NOMO-1 (cell line): ENCODE measurements around the gene RASEF.

Source experiments
- DNase-seq, 2 experiments: peaks; one replicate each; lab custom pipeline; 2025; ENCODE audit not compliant: unreplicated experiment in 2 of 2; lab: John Stamatoyannopoulos, UW

RASEF gene

GRCh38 chr9:83015897-83016296 is 47.0 kb downstream of the RASEF start:
- no peak for DNase-seq

GRCh38 chr9:83013867-83014605 is 48.9 kb downstream of the RASEF start:
- no peak for DNase-seq

DNA sequence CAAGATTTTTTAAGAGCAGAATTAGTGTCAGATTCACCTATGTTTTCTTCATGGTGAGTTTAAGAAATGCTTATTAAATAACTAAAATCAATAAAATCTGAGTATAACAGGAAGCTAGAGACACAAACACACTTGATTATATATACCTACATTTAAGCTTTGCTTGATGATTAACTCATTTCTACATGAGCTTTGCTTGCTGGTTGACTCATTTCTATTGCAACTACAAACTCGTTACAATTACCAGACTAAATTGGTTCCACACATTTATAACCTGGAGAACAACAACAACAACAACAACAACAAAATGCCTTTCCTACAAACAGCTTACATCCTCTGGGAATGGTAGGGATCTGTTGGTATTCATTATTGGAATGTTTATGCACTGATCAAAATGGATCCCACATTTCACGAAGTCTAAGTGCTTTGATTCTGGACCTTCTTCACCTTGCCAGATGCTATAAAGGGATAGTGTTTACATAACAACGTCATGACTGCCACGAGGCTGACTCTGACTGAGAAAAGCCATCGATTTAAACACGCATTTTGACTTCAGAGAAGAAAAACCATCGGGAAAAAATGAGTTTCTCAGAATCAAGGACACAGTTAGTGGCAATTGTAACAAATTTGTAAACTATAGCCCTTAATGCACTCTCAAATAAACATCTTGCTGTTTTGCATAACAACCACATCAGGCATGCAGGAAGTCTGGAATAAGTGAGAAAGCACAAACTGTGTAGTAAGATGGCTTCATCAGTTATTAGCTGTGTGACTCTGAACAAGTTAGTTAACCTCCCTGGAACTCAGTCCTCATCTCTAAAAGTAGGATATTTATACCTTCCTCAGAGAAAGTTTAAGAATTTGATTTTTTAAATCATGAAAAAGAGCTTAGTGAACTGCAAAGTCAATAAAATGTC is 49.8 kb downstream of the RASEF start:
- DNase-seq, result no peak

DNA sequence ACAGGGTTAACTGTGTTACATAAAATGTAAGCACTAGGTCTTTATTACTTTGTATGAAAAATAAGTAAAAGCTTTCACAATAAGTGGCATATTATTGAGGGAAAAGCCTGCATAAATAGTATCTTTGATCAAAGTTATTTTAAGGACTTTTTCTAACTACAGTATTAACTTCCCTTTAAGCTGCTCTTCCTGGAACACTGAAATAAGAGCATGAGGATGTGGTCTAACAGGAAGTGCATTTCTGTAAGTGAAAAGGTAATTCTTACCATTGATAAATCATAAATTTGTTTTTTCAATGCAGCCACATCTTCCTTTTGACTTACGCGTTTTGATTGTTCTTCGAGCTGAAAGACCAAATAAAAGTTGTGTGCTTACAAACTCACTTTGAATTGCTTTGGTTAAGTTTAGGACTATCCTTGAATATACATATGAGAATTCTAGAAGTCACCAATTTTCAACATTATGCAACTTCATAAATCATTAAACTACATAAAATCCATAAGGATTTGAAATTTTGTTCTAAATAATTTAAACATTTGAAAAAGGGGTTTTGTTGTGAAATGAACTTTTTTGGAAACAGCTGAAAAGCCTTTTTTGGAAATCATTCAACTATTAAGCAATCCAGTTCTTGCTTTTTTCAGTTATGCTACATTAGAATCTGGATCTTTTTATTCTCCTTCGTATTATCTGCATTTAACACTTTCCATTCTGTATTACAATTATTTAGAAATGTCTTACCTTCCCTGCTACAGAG is 50.6 kb downstream of the RASEF start:
- DNase-seq, result no peak

DNA sequence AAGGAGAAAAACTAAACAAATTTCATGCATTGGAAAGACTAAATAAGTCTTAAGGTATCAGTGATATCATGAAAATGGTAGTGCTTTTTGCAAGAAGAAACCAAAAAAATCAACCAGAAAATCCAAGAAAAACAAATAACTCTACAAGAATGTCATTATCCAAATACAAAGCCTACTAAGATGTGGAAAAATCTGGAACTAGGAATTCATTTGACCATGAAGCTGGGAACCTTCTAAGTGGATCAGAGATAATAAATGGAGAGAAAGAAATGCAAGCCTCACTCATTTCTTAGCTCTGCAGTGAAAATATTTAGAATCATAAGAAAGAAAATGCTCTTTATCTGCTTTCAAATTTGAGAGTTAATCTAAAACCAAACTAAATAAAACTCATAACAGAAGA is 51.3 kb downstream of the RASEF start:
- DNase-seq, result no peak

- DNase-seq, result no peak
Measured at GRCh38 chr9:83007521-83008300, 55.2 kb downstream of the RASEF start.

- DNase-seq, result peak in 1 of 2 experiments; percentile 22
Measured at GRCh38 chr9:83006378-83006777, 56.6 kb downstream of the RASEF start.

GRCh38 chr9:83005963-83006362 is 57.0 kb downstream of the RASEF start:
- no peak for DNase-seq

DNA sequence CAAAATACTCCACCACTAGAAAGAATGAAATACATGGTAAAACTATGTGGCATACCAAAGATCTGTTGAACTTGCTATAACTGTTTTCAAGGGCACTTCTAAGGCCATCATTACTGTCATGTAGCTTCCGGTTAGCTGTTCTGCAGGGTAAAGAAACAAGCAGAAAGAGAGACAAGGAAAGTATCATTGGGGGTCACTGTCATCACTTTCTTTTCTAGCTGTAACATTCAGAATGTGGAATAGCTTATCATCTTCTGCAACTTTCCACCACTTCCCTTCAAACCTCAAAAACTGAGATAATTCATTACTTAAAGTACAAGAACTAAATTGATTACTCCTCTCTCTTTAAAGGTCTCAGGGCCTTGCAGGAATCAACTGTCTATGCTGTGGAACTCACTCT is 57.6 kb downstream of the RASEF start:
- DNase-seq, result no peak

DNA sequence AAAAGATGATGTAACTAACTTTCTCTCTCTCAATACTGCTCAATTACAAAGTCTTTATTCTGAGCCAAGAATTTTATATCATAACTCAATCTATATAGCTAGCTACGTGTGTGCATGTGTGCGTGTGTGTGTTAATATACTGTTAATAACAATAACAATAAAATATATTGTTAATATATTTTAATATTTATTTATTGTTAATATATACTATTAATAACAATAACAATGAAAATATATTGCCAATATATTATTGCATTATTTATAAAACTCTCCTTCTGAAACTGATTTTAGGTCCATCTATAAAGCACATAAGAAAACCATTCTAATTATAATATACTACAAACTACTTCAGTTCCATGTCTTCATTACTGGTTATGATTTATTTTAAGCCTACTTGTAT is 60.6 kb downstream of the RASEF start:
- no peak for DNase-seq

DNA sequence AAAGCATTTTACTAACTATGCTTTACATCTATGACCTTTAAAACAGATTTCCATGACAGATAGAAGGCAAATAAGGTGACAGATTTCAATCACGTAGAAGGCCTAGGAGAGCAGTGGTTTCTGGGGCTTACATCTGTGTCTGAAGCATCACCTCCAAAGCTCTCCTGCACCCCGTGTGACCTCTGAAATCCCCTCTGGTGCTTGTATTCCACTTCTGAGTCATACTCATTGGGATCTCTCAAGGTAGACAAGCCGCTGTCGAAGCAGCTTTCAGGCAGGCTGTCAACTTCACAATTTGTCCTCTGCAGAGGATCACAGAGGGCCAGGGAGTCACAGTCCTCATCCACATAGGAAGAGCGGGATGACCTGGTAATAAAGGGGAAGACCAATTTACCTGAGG is 62.2 kb downstream of the RASEF start:
- DNase-seq, result no peak

DNA sequence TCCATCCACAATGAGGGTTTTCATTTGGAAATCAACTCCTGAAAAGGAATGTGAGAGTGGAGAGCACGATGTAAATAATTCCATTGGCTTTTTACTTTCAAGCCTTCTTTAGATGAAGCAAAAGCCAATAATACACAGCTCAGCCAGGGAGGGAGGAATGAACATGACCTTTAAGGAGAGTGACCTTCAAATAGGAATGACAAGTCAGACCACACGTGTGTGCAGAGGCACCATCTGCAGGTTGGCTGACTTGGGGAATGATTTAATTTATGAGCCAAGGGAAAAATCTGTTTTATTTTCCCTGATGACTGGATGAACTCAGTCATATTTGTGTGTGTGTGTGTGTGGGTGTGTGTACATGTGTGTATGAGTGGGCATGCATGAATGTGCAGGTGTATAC is 64.5 kb downstream of the RASEF start:
- no peak for DNase-seq

DNA sequence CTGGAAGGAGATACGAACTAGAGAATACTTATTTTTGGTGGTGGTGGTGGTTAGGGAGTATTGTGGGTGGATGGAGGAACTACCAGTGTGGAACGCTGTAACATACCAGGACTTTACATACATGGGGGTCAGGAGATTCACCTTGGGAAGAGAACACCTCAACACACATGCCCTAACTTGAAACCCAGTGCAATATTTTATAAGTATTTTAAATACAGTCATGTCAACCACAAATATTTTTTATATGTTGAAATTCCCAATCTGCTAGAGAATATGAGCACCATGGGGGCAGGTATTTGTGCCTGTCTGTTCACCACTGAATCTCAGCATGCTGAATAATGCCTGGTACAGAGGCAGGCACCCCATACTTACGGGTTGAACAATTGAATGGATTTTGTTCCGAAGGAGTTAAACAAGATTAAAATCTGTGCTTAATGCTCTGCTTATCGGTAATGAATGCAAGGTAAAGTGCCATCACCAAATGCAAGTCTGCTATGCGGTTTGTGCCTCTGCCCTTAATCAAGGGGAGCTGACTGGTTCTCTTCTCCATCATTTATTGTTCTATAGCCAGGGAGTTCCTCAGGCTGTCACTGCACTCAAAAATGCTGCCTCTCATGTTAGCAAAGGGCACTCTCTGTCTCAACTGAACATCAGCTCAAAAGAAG is 65.3 kb downstream of the RASEF start:
- DNase-seq, result no peak

DNA sequence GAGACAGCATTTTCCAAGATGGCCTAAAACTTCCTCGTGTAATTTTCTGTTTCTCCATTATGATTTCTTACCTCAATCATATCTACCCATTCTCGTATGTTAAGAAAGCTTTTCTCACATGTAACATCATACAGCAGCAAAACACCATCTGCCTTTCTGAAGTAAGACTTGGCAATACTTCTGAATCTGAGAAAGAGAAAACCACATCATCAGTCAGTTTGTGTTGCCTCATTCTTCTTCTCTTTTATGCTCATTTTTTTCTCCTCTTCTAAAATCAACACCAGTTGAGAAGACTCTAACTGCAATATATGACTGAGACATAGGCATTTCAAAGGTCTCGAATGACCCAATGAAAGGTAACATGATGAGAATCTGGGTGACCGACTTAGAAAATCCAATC is 66.0 kb downstream of the RASEF start:
- DNase-seq, result no peak

DNA sequence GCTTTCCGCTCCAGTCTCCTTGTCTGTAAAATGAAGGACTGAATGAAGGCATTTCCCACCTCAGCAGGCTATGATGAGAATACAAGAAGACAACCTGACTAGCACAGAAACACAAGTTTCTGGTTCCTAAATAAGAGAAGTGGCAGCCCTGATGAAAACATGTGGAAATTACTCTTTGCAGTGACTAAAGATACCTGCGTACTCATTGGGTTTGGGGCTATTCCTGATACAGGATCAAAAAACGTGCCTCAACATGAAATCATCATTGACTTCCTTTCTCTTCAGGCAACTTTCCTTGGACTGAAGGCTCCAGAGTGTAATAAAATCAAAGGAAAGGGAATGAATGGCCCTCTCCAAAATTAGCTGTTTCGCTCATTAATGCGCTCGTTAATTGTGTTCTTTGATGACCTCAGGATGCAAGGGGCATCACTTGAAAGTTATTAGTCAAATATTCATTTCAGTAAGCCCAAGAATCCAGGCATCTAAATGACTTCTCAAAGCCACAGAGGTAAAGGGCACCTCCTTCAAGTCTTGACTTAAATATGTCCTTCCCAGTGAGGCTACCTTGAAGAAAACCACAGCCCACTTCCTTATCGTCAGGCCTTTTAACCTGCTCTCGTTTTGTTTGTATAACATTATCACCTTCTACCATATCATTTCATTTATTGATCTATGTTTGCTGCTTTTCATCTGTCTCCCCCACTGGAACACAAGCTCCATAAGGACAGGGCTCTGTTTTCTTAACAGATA is 68.9 kb downstream of the RASEF start:
- DNase-seq, result no peak

DNA sequence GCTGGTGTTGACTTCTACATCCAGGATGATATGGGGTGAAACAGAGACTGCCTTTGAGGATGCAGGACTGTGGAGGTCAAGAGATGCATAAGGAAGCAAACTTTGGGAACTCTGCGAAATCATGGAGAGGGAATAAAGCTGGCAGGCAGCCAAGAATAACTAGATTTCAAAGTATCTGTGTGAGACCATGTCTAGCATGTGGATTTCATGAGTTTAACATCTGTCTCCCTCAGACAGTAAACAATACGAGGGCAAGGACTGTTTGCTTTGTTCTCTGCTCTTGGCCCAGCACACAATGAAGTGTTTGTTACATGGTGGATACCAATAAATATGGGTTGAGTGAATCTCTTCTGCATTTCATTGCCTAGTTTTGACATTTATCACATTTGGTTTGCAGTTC is 71.3 kb downstream of the RASEF start:
- no peak for DNase-seq

DNA sequence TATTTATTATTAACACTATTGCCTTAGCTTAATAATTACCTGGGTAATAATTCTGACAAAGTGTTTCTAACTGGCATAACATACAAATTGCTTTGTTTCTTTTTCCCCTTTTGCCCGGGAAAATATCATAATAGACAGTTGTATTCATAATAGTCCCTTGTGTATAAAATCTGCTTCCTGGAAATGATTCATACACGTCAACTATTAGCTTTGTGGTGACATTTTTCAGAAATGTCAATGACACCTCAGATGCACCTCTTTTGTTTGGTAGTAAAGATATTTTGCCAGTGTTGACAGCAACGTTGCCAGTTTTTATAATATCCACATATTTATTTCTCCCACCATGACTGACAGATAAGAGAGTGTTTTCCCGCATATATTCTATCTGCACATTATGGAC is 73.0 kb downstream of the RASEF start:
- no peak for DNase-seq

DNA sequence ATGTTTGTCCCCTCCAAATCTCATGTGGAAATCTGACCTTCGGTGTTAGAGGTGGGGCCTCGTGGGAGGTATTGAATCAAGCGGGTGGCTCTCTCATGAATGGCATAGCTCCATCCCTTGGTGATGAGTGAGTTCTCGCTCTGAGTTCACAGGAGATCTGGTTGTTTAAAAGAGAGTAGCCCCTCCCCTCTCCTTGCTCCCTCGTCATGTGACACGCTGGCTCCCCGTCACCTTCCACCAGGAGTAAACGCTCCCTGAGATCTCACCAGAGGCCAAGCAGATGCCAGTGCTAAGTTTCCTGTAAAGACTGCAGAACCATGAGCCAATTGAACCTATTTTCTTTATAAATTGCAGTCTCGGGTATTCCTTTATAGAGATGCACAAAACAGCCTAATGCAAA is 74.5 kb downstream of the RASEF start:
- DNase-seq, result no peak
